ENCODE data around the gene TMEFF2.

TMEFF2 gene

GRCh38 chr2:191952515-191953270 lies 242.0 kb downstream of the TMEFF2 start:
- no peak for DNase-seq

- DNase-seq = no peak
These were observed 242.9 kb downstream of the TMEFF2 start for GRCh38 chr2:191951832-191952231.

DNA sequence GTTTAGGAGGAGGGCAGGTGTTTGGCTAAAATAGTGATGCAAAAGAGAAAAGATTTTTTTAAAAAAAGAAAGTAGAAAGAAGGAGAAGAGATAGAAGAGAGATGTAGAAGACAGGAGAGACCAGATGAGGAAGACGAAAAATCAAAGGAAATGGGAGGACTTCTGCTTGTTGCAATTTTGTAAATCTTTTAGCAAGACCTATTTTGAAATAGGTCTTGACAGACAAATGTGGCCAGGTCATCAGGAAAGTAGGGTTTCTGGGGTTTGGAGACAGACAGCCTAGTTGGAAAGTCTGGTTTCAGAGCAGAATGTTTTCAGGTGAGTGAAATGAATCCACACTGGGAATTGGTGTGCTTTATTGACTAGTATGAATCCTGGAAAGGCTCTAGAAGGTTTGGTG lies 243.4 kb downstream of the TMEFF2 start:
- no peak for DNase-seq

DNA sequence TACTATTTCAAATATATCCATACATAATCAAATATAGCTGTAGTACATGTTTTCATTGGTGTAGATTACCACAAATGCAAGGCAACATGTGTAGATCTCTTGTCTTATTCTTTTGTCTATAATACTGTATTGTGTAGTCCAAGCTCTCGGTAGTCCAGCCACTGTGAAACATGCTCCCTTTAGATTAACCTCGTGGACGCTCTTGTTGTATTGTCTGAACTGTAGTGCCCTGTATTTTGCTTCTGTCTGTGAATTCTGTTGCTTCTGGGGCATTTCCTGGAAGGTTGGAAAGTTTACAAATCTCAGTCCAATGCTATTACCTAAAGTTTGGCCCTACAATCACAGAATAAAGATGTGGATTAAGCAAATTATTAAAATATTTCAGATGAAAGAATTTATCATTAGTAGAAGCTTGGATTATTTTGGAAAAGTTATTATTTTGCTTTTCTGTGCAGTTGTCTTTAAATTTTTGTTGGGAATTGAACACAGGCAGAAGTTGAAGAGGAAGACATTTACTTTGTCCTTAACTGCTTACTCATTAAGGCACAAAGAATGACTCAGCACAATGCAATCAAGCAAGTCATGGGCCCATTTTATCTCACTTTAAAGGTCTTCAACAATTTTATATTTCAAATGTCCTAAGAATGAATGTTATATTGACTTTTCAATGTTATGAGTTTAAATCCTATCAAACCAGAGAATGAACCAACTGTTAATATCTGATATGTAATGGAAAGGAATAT lies 244.4 kb downstream of the TMEFF2 start:
- DNase-seq = no peak

DNA sequence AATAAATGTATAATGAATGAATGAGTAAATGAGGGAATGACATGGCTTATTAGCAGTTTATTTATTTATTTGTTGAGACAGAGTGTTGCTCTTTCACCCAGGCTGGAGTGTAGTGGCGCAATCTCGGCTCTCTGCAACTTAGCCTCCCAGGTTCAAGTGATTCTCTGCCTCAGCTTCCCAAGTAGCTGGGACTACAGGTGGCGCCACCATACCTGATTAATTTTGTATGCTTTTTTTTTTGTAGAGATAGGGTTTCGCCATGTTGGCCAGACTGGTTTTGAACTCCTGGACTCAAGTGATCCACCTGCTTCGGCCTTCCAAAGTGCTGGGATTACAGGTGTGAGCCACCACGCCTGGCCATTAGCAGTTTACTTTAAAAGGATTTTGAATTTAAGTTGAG lies 247.5 kb downstream of the TMEFF2 start:
- DNase-seq = no peak

GRCh38 chr2:191946471-191947182 lies 248.1 kb downstream of the TMEFF2 start:
- no peak for DNase-seq

DNA sequence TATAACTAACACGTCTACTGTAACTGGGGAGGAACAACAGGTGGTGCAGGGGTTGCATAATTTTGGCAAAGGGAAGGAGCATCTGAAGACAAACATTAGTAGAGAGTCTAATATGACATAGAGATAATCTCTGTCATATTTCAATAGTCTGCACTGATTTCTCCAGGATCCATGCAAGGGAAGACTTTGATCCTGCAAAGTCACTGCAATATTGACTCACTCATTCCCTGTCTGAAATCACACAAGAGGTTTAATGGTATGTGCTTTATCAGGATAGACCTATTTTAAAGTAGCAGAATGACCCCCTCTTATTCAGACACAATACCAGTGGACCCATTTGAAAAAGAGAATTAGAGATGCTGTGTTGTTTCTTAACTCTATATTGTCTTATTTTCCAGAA lies 249.1 kb downstream of the TMEFF2 start:
- DNase-seq = no peak

DNA sequence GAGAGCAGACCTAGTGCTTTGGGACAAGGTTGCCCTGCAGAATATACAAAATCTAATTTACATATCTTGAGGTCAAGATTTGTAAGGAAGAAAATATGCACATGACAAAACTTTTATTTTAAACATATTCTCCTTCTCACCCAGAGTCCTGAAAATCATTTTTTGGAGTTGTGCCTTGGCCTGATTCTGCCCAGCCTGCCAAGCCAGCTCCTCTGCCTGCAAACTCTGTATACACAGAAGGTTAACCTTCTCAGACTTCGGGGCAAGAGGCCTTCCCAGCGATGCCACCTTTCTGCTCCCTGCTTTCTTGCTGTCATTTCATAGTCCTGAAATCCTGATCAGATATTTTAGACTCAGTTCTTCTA lies 252.0 kb downstream of the TMEFF2 start:
- no peak for DNase-seq

- DNase-seq = no peak
These were observed 252.5 kb downstream of the TMEFF2 start for GRCh38 chr2:191942090-191942738.

GRCh38 chr2:191941376-191941929 lies 253.3 kb downstream of the TMEFF2 start:
- no peak for DNase-seq

GRCh38 chr2:191938779-191939178 lies 256.0 kb downstream of the TMEFF2 start:
- no peak for DNase-seq

GRCh38 chr2:191936882-191937405 lies 257.8 kb downstream of the TMEFF2 start:
- DNase-seq = no peak

- DNase-seq = no peak
These were observed 259.5 kb downstream of the TMEFF2 start for GRCh38 chr2:191935247-191935646.

- no peak for DNase-seq
These were observed 261.2 kb downstream of the TMEFF2 start for GRCh38 chr2:191933307-191934105.

DNA sequence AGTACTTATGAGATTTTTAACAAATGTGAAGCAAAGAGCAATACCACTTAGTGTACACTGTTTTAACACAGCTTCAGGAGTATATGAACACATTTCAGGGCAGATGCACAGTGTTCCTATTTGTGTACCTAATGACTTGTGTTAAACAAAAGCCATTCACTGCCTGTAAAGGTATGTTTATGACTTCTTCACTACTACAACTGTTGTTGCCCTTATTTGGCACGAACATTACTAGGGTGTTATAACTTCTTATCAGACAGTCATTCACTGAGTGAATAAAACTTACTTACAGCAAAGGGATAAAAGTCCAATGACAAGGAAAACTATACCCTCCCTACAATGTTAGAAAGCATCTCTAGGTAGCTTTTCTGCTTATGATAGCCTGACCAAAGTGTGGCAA lies 262.4 kb downstream of the TMEFF2 start:
- no peak for DNase-seq

DNA sequence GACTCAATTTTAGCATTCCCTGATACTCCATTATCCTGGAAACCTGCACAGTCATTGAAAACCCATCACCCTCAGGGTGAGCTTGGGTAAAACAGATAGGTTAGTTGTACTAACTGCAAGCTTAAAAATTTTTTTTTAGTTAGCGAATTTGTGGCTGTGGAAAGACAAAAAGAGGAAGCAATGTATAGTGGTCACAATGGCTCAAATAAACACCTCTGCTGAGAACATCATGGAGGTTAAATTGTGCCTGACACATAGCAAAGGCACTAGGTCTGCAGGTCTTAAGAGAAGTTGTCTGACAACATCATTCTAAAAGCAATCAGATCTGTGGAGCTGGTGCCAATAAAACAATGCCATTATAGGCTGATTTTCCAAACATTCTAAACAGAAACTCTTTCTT lies 263.4 kb downstream of the TMEFF2 start:
- no peak for DNase-seq

GRCh38 chr2:191930205-191930604 lies 264.5 kb downstream of the TMEFF2 start:
- DNase-seq = no peak

DNA sequence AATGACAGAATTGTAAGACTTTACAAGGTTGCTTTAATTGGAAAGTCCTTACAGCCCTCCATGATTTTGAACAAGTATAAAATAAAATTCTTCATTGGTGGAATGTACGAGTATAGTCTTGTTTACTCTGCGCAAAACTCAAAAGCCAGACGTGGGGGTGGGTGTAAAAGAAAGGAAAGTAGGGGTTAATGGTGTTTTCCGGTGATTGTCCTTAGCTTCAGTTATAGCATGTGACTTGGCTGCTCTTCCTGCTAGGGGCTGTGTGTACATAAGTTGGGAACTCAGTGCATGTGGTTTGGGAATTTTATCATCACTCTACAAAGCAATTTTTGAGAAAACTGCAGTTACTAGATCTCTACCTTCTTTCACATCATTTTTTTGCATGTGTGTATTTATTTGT lies 265.4 kb downstream of the TMEFF2 start:
- DNase-seq = no peak

DNA sequence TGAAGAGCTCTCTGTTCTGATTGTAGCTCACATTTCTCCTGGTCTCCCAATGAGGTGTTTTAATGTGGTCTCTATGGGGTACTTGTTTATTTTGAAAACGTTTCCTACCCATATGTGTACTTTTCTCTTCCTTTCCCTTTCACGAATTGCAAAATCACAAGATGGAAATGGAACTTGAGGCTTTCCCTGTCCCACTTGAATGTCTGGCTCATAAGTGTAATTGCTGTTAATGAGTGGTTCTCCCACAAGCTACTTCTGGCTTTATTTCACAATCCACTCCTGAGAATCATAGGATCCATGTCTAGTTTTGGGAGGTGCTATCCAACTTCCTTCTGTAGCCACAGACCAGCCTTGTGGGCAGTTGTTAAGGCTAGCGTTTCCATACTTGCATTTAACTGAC lies 266.7 kb downstream of the TMEFF2 start:
- no peak for DNase-seq

GRCh38 chr2:191927319-191927867 lies 267.3 kb downstream of the TMEFF2 start:
- no peak for DNase-seq

DNA sequence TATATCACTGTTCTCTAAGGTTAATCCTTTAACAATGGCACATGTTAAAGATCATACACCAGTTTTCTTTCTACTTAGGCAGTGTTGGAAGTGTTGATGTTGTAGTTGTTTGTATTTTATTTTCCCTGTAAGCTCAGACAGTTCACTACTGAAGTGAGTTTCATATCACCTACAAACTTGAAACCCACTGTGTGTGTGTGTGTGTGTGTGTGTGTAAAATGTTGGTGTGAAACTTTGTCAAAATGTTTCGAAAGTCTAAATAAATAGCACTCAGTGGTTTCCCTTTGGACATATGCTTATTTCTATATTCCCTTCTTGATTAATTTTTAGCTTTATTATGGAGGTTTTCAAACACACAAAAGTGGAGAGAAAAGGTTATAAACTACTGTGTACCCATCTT lies 268.1 kb downstream of the TMEFF2 start:
- DNase-seq = no peak

DNA sequence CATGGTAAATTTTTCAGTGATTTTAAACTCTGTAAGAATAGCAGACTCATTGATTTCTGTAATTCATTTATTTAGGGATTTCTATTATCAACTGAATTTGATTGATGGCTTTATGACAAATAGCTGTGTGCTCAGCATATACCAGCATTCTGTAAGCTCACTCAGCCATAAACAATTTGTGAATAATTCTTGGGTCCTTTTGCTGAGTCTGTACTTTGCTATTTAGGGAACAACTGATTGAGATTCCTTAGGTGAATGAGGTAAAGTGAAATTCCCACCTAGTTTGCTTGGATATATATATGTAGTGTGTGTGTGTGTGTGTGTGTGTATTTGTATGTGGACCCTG lies 271.1 kb downstream of the TMEFF2 start:
- no peak for DNase-seq

All from amniotic stem cell (primary cell).